ENCODE data around the gene PAOX. TPM values are rescaled to one million over a fixed set of nuclear protein-coding genes. Genes with fewer than 3 reads are reported as not detected.

Gene PAOX
- total and polyA plus RNA-seq, 3 donors from 2014 or later: 24.8 to 91.5 (median 49.5) TPM

DNA sequence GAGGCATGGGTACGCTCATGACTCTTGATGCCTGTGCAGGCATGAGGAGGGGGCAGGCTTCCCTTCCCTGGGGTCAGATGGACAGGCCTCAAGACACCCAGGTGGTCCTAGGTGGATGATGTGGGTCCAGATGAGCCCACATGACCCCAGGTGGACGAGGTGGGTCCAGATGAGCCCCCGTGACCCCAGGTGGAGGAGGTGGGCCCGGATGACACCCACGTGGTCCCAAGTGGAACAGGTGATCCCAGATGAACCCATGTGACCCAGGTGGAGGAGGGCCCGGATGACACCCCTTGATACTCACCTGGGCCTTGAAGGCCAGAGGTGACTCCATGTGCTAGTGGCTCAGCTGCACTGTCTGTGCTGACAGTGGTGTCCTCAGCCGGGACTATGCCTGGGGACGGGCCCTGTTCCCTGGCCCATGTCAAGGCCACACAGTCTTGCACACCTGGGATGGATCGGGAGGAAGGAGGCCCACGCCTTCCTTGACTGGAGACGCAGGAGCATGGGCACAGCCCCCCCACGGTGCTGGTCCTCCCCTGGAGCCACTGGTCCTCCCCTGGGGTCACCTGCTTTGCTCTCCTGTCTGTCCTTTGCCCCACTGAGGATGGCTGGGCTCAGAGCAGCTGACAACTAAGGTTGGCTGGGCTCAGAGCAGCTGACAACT, 28.6 kb upstream of the PAOX start:
- Histone ChIP-seq H3K27me3 (no peaks in the 10 kb centered on the region), H3K4me3 (no peak overlapping the region), H3K9me3 (no peaks in the 10 kb centered on the region), H3K36me3 (ENCODE audit: low read depth, missing control alignments) (no peaks in the 10 kb centered on the region), H3K4me1 (no peaks in the 10 kb centered on the region), H3K27ac (no peak overlapping the region)
- TF ChIP-seq CTCF (IDR thresholded peaks at IDR 0.05): no peak
- TF ChIP-seq POLR2A (IDR thresholded peaks at IDR 0.05): no peak
- no peak for DNase-seq
- 70 to 72% methylated on average over 2 to 12 of the region's 12 CpGs for WGBS, 2 donors
- intact Hi-C loops (cut with DNase I; ENCODE audit: low total_unique reads): no loop called here

- Histone ChIP-seq H3K4me1 (no peaks in the 10 kb centered on the region), H3K9me3 (no peaks in the 10 kb centered on the region), H3K27ac (no peak overlapping the region), H3K36me3 (ENCODE audit: low read depth, missing control alignments) (no peaks in the 10 kb centered on the region), H3K27me3 (no peaks in the 10 kb centered on the region), H3K4me3 (no peak overlapping the region)
- no peak for DNase-seq
- 39 to 59% methylated on average over 10 to 12 of the region's 13 CpGs for WGBS, 2 donors
- intact Hi-C loops (cut with DNase I; ENCODE audit: low total_unique reads): no loop called here
- TF ChIP-seq POLR2A (IDR thresholded peaks at IDR 0.05): no peak
- no peak for TF ChIP-seq CTCF (IDR thresholded peaks at IDR 0.05)
Observed at GRCh38 chr10:133350950-133351329, 28.1 kb upstream of the PAOX start.

DNA sequence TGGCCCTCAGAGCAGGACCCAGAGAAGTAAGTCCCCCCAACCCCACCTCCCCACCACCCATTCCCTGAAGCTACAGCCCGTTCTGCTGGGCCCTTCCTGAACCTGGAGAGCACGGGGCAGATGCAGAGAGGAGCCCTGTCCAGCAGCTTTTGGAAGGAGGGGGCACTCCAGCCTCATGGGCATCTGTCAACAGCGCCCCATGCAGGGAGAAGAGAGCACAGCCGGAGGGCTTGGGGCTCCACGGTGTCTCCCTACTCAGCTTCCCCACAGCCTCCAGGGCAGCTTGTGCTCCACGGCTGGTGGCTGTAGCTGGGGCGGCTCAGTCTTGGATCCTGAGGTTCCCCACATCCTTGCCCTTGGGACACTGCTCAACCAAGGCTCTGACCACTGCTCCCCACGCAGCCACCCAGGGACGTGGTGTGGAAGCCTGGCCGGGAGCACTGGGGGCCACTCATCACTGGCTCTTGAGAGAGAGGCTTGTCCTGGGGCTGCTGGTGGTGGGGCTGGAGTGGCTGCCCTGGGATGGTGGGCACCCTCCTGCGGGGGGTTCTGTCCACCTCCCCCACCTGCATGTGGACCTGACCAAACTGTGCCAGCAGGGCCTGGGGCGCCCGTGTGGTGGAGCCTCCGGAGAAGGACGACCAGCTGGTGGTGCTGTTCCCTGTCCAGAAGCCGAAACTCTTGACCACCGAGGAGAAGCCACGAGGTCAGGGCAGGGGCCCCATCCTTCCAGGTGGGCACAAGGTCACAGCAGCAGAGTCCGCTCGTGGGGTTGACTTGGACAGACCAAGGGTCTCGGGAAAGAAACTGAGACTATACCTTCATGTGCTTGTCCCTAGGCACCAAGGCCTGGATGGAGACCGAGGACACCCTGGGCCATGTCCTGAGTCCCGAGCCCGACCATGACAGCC, 27.4 kb upstream of the PAOX start:
- no peak overlapping the region for H3K27ac ChIP-seq
- H3K4me1 ChIP-seq: no peaks in the 10 kb centered on the region
- no peaks in the 10 kb centered on the region for H3K9me3 ChIP-seq
- DNase-seq: no peak
- no peaks in the 10 kb centered on the region for H3K36me3 ChIP-seq (ENCODE audit: low read depth, missing control alignments)
- WGBS, 2 donors: 73 to 76% methylated on average over 10 to 24 of the region's 24 CpGs
- no peak overlapping the region for H3K4me3 ChIP-seq
- intact Hi-C loops (cut with DNase I; ENCODE audit: low total_unique reads): no loop called here
- TF ChIP-seq CTCF (IDR thresholded peaks at IDR 0.05): no peak
- no peak for TF ChIP-seq POLR2A (IDR thresholded peaks at IDR 0.05)
- no peaks in the 10 kb centered on the region for H3K27me3 ChIP-seq

- Histone ChIP-seq H3K36me3 (ENCODE audit: low read depth, missing control alignments) (no peaks in the 10 kb centered on the region), H3K27me3 (no peaks in the 10 kb centered on the region), H3K4me1 (peaks cover 5% of the 10 kb centered on the region), H3K4me3 (no peak overlapping the region), H3K9me3 (no peaks in the 10 kb centered on the region), H3K27ac (no peak overlapping the region)
- TF ChIP-seq POLR2A (IDR thresholded peaks at IDR 0.05) (no peak), CTCF (IDR thresholded peaks at IDR 0.05) (no peak)
- no peak for DNase-seq
- WGBS, 2 donors: 58 to 82% methylated on average over 3 to 14 of the region's 16 CpGs
- intact Hi-C loops (cut with DNase I; ENCODE audit: low total_unique reads): no loop called here
Observed at GRCh38 chr10:133353202-133353959, 25.7 kb upstream of the PAOX start.

Measured in testis (tissue), 3 donors.